Gastroesophageal sphincter (tissue), 4 donors: ENCODE measurements around the gene RENBP. TPM values are rescaled to one million over a fixed set of nuclear protein-coding genes. Genes with fewer than 3 reads are reported as not detected.
A peak's percentile ranks its signal among the peaks of the same experiment; 100 is the strongest.
"Not testable (repeated sequence)": the region's sequence is repeated elsewhere in the genome, so short reads cannot be mapped to it uniquely, and the experiment has no call there.

Experiments used
- ATAC-seq: fragments of 150-250 bp; one replicate; pipeline ENCODE4 v1.9.1; 2016; ENCODE audit warnings: mild to moderate bottlenecking, moderate library complexity
- H3K27ac ChIP-seq, 4 donors: fragments of 200-600 bp; sonication (generic) in 3 of 4; 1 replicate in 3 of 4; 2 replicates in 1 of 4; pipeline ENCODE4 v1.5.1; 2016 to 2019
- H3K27me3 ChIP-seq: fragments of 200-600 bp; sonication (generic); one replicate; pipeline ENCODE4 v1.5.1; 2019
- H3K36me3 ChIP-seq, 2 donors: fragments of 200-600 bp; sonication (generic); one replicate each; pipeline ENCODE4 v1.5.1; 2019; ENCODE audit warnings: control low read depth in 1 of 2
- H3K4me1 ChIP-seq, 3 donors: fragments of 200-600 bp; sonication (generic); 1 replicate in 2 of 3; 2 replicates in 1 of 3; pipeline ENCODE4 v1.5.1; 2016 to 2019; ENCODE audit warnings: control low read depth in 2 of 3
- H3K4me3 ChIP-seq, 2 donors: fragments of 200-600 bp; sonication (generic); one replicate each; pipeline ENCODE4 v1.5.1; 2019; ENCODE audit warnings: mild to moderate bottlenecking in 1 of 2, moderate library complexity in 1 of 2
- H3K9me3 ChIP-seq, 3 donors: fragments of 200-600 bp; sonication (generic); one replicate each; pipeline ENCODE4 v1.5.1; 2017 to 2019; ENCODE audit warnings: control low read depth in 2 of 3
- EP300 ChIP-seq: sonication (generic); formaldehyde crosslinking; IDR thresholded peaks from one replicate; pipeline ENCODE4 v1.6.1; 2017; ENCODE audit warnings: antibody characterized with exemption, mild to moderate bottlenecking
- POLR2A ChIP-seq, 2 donors: fragments of 450-650 bp; IDR thresholded peaks; one replicate each; pipeline ENCODE4 v1.6.1; 2017; ENCODE audit warnings: antibody characterized with exemption in 2 of 2, mild to moderate bottlenecking in 2 of 2, moderate library complexity in 1 of 2
- POLR2AphosphoS5 ChIP-seq: sonication (generic); formaldehyde crosslinking; IDR thresholded peaks from one replicate; pipeline ENCODE4 v1.6.1; 2017; ENCODE audit warnings: antibody characterized with exemption
- WGBS, 2 donors: methylation state at CpG; one replicate each; pipeline ENCODE4 v1.1.5; 2018; ENCODE audit warnings: low coverage in 1 of 2; 5-methylcytosine and 5-hydroxymethylcytosine counted together
- total RNA-seq, 4 donors: library from RNA; depleted of rRNA; stranded (reverse); fragments of >200 nt; gene quantifications; one replicate each; pipeline ENCODE4 v1.1.0, GENCODE V29; 2016
- TF ChIP-seq, protein P1 (sequence below), 4 experiments: fragments of 200-600 bp in 2 of 4; fragments of 450-650 bp in 2 of 4; sonication (generic) in 1 of 4; IDR thresholded peaks; one replicate each; pipeline ENCODE4 v1.5.1; 2017 to 2019; ENCODE audit warnings: antibody characterized with exemption in 4 of 4, mild to moderate bottlenecking in 2 of 4, moderate library complexity in 2 of 4

The RENBP gene
- total RNA-seq, 4 donors from 2014 or later, result 8.1 to 15.0 (median 12.5) TPM

DNA sequence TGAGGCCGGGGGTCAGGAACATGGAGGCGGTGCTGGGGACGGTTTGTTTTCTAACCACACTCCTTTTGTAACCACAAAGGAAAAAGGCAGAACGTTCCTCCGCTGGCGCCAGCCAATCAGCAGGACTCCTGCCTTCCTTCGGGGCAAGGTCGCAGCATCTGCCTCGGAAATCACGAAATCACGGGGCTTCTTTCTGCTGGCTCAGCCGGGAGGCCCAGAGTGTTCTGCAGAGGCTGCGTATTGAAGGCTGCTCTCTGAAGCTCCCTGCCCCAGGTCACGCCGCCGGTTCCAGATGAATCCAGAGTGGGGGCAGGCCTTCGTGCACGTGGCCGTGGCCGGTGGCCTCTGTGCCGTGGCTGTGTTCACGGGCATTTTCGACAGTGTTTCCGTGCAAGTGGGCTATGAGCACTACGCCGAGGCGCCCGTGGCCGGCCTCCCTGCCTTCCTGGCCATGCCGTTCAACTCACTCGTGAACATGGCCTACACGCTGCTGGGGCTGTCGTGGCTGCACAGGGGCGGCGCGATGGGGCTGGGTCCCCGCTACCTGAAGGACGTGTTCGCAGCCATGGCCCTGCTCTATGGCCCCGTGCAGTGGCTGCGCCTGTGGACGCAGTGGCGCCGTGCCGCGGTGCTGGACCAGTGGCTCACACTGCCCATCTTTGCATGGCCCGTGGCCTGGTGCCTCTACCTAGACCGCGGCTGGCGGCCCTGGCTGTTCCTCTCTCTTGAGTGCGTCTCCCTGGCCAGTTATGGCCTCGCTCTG is 37.5 kb upstream of the RENBP start:
- H3K27me3 ChIP-seq, result no peaks in the 10 kb centered on the region
- no CpG with 5 or more reads among the region's 52 CpGs for WGBS, 2 donors
- H3K4me3 ChIP-seq, result no peak overlapping the region
- H3K9me3 ChIP-seq, result no peaks in the 10 kb centered on the region
- no peaks in the 10 kb centered on the region for H3K36me3 ChIP-seq
- TF ChIP-seq POLR2AphosphoS5 (no peak), POLR2A (IDR thresholded peaks at IDR 0.05) (no peak), EP300 (no peak)
- TF ChIP-seq, protein P1, sequence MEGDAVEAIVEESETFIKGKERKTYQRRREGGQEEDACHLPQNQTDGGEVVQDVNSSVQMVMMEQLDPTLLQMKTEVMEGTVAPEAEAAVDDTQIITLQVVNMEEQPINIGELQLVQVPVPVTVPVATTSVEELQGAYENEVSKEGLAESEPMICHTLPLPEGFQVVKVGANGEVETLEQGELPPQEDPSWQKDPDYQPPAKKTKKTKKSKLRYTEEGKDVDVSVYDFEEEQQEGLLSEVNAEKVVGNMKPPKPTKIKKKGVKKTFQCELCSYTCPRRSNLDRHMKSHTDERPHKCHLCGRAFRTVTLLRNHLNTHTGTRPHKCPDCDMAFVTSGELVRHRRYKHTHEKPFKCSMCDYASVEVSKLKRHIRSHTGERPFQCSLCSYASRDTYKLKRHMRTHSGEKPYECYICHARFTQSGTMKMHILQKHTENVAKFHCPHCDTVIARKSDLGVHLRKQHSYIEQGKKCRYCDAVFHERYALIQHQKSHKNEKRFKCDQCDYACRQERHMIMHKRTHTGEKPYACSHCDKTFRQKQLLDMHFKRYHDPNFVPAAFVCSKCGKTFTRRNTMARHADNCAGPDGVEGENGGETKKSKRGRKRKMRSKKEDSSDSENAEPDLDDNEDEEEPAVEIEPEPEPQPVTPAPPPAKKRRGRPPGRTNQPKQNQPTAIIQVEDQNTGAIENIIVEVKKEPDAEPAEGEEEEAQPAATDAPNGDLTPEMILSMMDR (IDR thresholded peaks at IDR 0.05), result no peak
- H3K4me1 ChIP-seq, result peaks cover 0 to 5% (median 0%) of the 10 kb centered on the region in 3 donors
- ATAC-seq, result peak; percentile 46
- H3K27ac ChIP-seq, result peak overlapping the region in 2 of 4 donors; percentile 24 to 54

DNA sequence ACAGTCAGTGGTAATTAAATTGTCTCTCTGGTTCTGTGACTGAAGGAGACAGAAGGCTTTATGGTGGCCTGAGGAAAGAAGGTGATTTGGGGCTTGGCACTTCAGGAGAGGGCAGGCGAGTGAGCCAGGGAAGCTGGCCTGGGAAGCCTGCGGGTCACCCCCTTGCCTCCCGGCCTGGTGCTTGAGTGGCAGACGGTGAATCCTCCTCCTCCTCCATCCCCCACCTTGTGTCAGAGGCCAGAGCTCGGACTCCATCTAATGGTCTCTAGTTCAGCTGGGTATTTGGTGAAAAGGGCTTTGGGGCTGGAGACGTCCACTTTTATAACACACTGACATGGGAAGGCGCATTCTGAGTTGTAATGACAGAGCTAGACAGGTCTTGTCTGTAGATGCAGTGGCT is 36.8 kb upstream of the RENBP start:
- WGBS, 2 donors, result no CpG with 5 or more reads among the region's 7 CpGs
- H3K36me3 ChIP-seq, result no peaks in the 10 kb centered on the region
- no peaks in the 10 kb centered on the region for H3K27me3 ChIP-seq
- H3K4me1 ChIP-seq, result peaks cover 0 to 5% (median 0%) of the 10 kb centered on the region in 3 donors
- TF ChIP-seq EP300, result no peak
- peak overlapping the region in 2 of 4 donors; percentile 14 to 33 for H3K27ac ChIP-seq
- ATAC-seq, result no peak
- H3K9me3 ChIP-seq, result no peaks in the 10 kb centered on the region
- no peak overlapping the region for H3K4me3 ChIP-seq

DNA sequence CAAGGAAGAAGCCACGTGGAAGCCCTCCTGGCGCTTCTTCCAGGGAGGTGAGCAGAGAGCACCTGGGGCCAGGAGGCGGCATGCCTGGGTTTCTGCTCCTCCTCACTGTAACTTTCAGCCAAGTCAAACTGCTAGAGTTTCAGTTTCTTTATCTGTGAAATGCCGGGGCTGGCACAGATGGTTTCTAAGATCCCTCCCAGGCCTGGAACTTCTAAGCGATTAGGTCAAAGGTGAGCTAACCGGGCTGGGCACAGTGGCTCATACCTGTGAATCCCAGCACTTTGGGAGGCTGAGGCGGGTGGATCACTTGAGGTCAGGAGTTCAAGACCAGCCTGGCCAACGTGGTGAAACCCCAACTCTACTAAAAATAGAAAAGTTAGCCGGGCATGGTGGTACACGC is 36.0 kb upstream of the RENBP start:
- not testable (repeated sequence) for H3K36me3 ChIP-seq, H3K4me3 ChIP-seq, H3K27ac ChIP-seq, ATAC-seq, H3K27me3 ChIP-seq, H3K9me3 ChIP-seq, H3K4me1 ChIP-seq
- WGBS, 2 donors, result 90% methylated on average over 2 of the region's 10 CpGs; no CpG with 5 or more reads in 1 of the 2 donors

- 79% methylated on average over 3 of the region's 3 CpGs; no CpG with 5 or more reads in 1 of the 2 donors for WGBS, 2 donors
- TF ChIP-seq EP300 (no peak), POLR2A (IDR thresholded peaks at IDR 0.05) (no peak), POLR2AphosphoS5 (no peak)
- TF ChIP-seq, protein P1 (IDR thresholded peaks at IDR 0.05), result no peak
- H3K9me3 ChIP-seq, result no peaks in the 10 kb centered on the region
Observed at GRCh38 chrX:153974726-153975286, 30.4 kb upstream of the RENBP start.

GRCh38 chrX:153974003-153974725 is 29.7 kb upstream of the RENBP start:
- Histone ChIP-seq H3K27me3 (no peaks in the 10 kb centered on the region), H3K4me3 (peak overlapping the region in 1 of 2 donors; percentile 76), H3K27ac (peak overlapping the region; percentile 94 to 99 (median 98)), H3K36me3 (no peaks in the 10 kb centered on the region), H3K4me1 (peaks cover 0 to 26% (median 12%) of the 10 kb centered on the region in 3 donors), H3K9me3 (no peaks in the 10 kb centered on the region)
- 75% methylated on average over 2 of the region's 14 CpGs; no CpG with 5 or more reads in 1 of the 2 donors for WGBS, 2 donors
- no peak for ATAC-seq
- no peak for TF ChIP-seq POLR2AphosphoS5
- TF ChIP-seq EP300, result no peak
- TF ChIP-seq, protein P1 (IDR thresholded peaks at IDR 0.05), result no peak
- TF ChIP-seq POLR2A (IDR thresholded peaks at IDR 0.05), result no peak

More at GRCh38 chrX:153974726-153975286, 30.4 kb upstream of the RENBP start:
- Histone ChIP-seq H3K36me3 (no peaks in the 10 kb centered on the region), H3K4me3 (no peak overlapping the region), H3K4me1 (peaks cover 0 to 20% (median 6%) of the 10 kb centered on the region in 3 donors), H3K27me3 (no peaks in the 10 kb centered on the region), H3K27ac (peak overlapping the region in 3 of 4 donors; percentile 97 to 99 (median 99))
- no peak for ATAC-seq
